GM13977 (cell line): Measurements from ENCODE around the gene FBXO36.
A peak's percentile ranks its signal among the peaks of the same experiment; 100 is the strongest.

Experiments
- DNase-seq: peaks from one replicate; pipeline ENCODE4 v3.0.0; 2012; ENCODE audit warnings: low spot score
- CTCF ChIP-seq: IDR thresholded peaks from 2 replicates; pipeline ENCODE4 v1.5.1; 2012; ENCODE audit warnings: mild to moderate bottlenecking, control low read depth; ENCODE audit not compliant: insufficient read depth; ENCODE audit errors: extremely low read depth, missing control alignments
- in situ Hi-C: fragments of 300-500 bp; cut with MboI; formaldehyde crosslinking; loops from one replicate; pipeline ENCODE4 v1.12.0; 2022; ENCODE audit warnings: low sequenced_read_pairs, low pct_unique_long_range_greater_than_20kb, mixed read lengths, inconsistent platforms; ENCODE audit not compliant: unreplicated experiment

FBXO36 gene

GRCh38 chr2:229980431-229981184 is 58.3 kb downstream of the FBXO36 start:
- no peak for TF ChIP-seq CTCF
- in situ Hi-C loops = no loop called here
- DNase-seq = peak; percentile 55

- in situ Hi-C loops = no loop called here
- no peak for TF ChIP-seq CTCF
Measured at GRCh38 chr2:229993236-229993635, 70.9 kb downstream of the FBXO36 start.

GRCh38 chr2:229996320-229996719 is 74.0 kb downstream of the FBXO36 start:
- TF ChIP-seq CTCF = no peak
- in situ Hi-C loops = no loop called here
- no peak for DNase-seq

More at GRCh38 chr2:229993236-229993635, 70.9 kb downstream of the FBXO36 start:
- DNase-seq = no peak

- no peak for TF ChIP-seq CTCF
- in situ Hi-C loops = no loop called here
- no peak for DNase-seq
Measured at GRCh38 chr2:229997565-229997964, 75.3 kb downstream of the FBXO36 start.

GRCh38 chr2:230000118-230000841 is 78.0 kb downstream of the FBXO36 start:
- DNase-seq = peak; percentile 66
- in situ Hi-C loops = loop anchor here (25.0 kb wide), 2 partner anchors 612 to 812 kb away; no protein-coding TSS in a partner anchor
- no peak for TF ChIP-seq CTCF

- in situ Hi-C loops = loop anchor here (25.0 kb wide), 2 partner anchors 604 to 804 kb away; no protein-coding TSS in a partner anchor
- TF ChIP-seq CTCF = peak; percentile 78
- peak; percentile 61 for DNase-seq
Measured at GRCh38 chr2:230007931-230008707, 85.8 kb downstream of the FBXO36 start.
